ENCODE measurements around the gene KIF1C.

Gene KIF1C

GRCh38 chr17:4987767-4988567 lies 9.8 kb upstream of the KIF1C start:
- peak; percentile 40 for DNase-seq (ENCODE audit: low read depth)
- H3K27me3 ChIP-seq (replicated peaks; ENCODE audit: control insufficient read depth, insufficient read depth, low read length), result no peaks in the 10 kb centered on the region

DNA sequence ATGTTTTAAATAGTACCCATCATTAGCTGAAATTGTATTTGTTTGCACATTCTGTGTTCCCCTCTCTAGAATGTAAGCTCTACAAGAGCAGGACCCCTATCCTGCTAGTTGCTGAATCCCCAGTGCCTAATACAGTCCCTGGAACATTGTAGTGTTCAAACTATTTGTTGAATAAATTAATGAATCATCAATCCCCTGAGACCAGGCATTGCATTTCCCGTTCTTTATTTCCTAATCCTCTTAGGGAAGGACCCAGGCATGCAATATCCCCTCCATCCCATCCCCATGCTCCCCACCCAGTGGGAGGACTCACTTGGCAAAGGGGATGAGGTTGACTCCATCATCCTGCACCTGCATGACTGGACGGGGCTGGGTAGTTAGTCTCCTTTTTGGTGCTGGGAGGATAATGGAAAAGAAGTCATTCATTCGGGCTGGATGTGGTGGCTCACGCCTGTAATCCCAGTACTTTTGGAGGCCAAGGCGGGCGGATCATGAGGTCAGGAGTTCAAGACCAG lies 3.6 kb upstream of the KIF1C start:
- Histone ChIP-seq H3K4me1 (ENCODE audit: control insufficient read depth, insufficient read depth, low read length) (peaks cover 16% of the 10 kb centered on the region), H3K9me3 (ENCODE audit: control insufficient read depth, low read length) (no peaks in the 10 kb centered on the region), H3K36me3 (ENCODE audit: control insufficient read depth, insufficient read depth, low read length, severe bottlenecking) (no peaks in the 10 kb centered on the region), H3K9ac (ENCODE audit: low read length) (no peak overlapping the region), H3K27me3 (replicated peaks; ENCODE audit: control insufficient read depth, insufficient read depth, low read length) (no peaks in the 10 kb centered on the region), H3K4me3 (ENCODE audit: low read length) (no peak overlapping the region)
- DNase-seq (ENCODE audit: low read depth), result no peak

More at GRCh38 chr17:4987767-4988567, 9.8 kb upstream of the KIF1C start:
- Histone ChIP-seq H3K4me3 (ENCODE audit: low read length) (peak overlapping the region; percentile 89), H3K36me3 (ENCODE audit: control insufficient read depth, insufficient read depth, low read length, severe bottlenecking) (peaks cover 4% of the 10 kb centered on the region), H3K4me1 (ENCODE audit: control insufficient read depth, insufficient read depth, low read length) (peaks cover 24% of the 10 kb centered on the region), H3K9ac (ENCODE audit: low read length) (peak overlapping the region; percentile 95), H3K9me3 (ENCODE audit: control insufficient read depth, low read length) (no peaks in the 10 kb centered on the region)

GRCh38 chr17:4998027-4998731 lies 429 bp downstream of the KIF1C start:
- Histone ChIP-seq H3K4me3 (ENCODE audit: low read length) (peak overlapping the region; percentile 98), H3K36me3 (ENCODE audit: control insufficient read depth, insufficient read depth, low read length, severe bottlenecking) (peaks cover 17% of the 10 kb centered on the region), H3K9me3 (ENCODE audit: control insufficient read depth, low read length) (no peaks in the 10 kb centered on the region), H3K9ac (ENCODE audit: low read length) (peak overlapping the region; percentile 95), H3K27me3 (replicated peaks; ENCODE audit: control insufficient read depth, insufficient read depth, low read length) (no peaks in the 10 kb centered on the region), H3K4me1 (ENCODE audit: control insufficient read depth, insufficient read depth, low read length) (peaks cover 35% of the 10 kb centered on the region)
- DNase-seq (ENCODE audit: low read depth), result no peak

DNA sequence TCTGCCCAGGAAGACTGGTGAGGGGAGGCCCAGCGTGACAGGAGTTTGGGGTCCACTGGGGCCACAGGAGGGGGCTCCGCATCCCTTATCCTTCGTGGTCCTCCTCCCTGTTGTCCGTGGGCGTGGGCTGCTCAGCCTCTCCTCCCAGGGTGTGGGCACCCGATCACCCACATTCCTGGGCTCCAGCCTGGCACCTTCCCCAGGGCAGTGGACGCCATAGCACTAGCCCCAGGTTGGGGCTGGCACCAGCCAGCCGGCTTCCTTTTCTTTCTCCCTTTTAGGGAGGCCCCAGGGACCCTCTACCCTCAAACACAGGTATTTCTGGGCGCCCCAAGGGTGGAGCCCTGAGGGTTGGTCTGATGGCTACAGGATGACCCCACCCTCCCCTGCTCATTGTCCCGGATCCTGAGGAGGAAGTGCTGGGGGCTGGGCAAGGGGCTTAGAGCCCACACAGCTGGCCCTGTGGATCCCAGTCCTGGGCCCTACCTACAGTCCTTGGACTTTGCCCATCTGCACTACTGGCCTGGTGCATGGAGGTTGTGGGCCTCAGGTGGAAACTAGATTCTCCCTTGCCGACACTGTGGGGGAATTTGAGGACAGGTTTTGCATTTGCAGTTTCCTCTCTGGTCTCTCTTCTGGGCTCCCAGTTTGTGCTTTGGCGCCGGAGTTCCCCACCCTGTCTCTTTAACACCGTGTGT lies 1.1 kb downstream of the KIF1C start:
- Histone ChIP-seq H3K9ac (ENCODE audit: low read length) (peak overlapping the region; percentile 95), H3K9me3 (ENCODE audit: control insufficient read depth, low read length) (no peaks in the 10 kb centered on the region), H3K36me3 (ENCODE audit: control insufficient read depth, insufficient read depth, low read length, severe bottlenecking) (peaks cover 24% of the 10 kb centered on the region), H3K4me3 (ENCODE audit: low read length) (peak overlapping the region; percentile 98), H3K4me1 (ENCODE audit: control insufficient read depth, insufficient read depth, low read length) (peaks cover 35% of the 10 kb centered on the region), H3K27me3 (replicated peaks; ENCODE audit: control insufficient read depth, insufficient read depth, low read length) (no peaks in the 10 kb centered on the region)
- peak; percentile 43 for DNase-seq (ENCODE audit: low read depth)

DNA sequence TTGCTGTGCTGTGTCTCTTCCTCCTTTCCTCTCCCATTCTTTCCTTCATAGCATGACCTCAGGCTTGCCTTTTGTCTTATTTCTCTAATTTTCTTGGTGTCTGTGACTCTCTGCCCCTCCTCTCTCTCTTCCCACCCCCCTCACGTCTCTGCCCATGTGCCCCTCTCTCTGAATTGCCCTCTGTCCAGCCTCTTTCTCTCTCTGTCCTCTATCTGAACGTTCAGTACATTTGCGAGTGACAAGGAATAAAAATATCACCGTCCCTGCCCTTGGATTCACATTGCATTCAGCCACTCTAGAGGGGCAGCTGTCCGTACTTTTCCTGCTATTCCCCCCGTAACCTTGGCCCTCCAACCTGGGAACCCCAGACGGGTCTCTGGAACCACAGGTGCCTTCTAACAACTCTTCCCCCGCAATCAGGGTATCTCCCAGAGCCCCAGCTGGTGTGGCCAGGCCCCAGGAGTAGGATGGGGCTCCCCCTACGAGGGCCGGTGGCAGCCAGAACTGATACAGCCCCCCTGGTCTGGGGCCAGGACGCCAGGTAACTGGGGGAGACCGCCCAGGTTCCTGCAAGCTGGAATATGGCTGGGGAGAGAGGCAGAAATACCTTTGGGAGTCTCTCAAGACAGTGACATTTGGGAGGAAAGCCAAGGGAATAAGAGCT lies 1.8 kb downstream of the KIF1C start:
- Histone ChIP-seq H3K36me3 (ENCODE audit: control insufficient read depth, insufficient read depth, low read length, severe bottlenecking) (peaks cover 31% of the 10 kb centered on the region), H3K4me3 (ENCODE audit: low read length) (peak overlapping the region; percentile 98), H3K4me1 (ENCODE audit: control insufficient read depth, insufficient read depth, low read length) (peaks cover 31% of the 10 kb centered on the region), H3K27me3 (replicated peaks; ENCODE audit: control insufficient read depth, insufficient read depth, low read length) (no peaks in the 10 kb centered on the region), H3K9ac (ENCODE audit: low read length) (peak overlapping the region; percentile 95), H3K9me3 (ENCODE audit: control insufficient read depth, low read length) (no peaks in the 10 kb centered on the region)
- DNase-seq (ENCODE audit: low read depth), result no peak

DNA sequence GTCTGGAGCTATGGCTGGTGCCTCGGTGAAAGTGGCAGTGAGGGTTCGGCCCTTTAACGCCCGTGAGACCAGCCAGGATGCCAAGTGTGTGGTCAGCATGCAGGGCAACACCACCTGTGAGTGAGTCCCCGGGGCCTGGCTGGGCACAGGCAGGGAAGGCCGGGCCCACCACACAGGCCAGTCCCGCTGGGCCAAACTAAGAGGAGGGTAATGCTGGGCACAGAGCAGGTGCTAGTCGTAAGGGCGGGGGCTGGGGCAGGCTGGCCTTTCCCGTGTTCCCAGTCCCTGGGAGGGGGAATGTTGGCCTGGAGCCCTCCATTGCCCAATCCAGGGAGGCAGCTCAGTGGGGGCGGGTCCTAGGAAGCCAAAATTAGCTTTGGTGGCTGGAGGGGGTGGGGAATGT lies 2.5 kb downstream of the KIF1C start:
- Histone ChIP-seq H3K9me3 (ENCODE audit: control insufficient read depth, low read length) (no peaks in the 10 kb centered on the region), H3K27me3 (replicated peaks; ENCODE audit: control insufficient read depth, insufficient read depth, low read length) (no peaks in the 10 kb centered on the region), H3K9ac (ENCODE audit: low read length) (peak overlapping the region; percentile 95), H3K4me3 (ENCODE audit: low read length) (peak overlapping the region; percentile 98), H3K36me3 (ENCODE audit: control insufficient read depth, insufficient read depth, low read length, severe bottlenecking) (peaks cover 37% of the 10 kb centered on the region), H3K4me1 (ENCODE audit: control insufficient read depth, insufficient read depth, low read length) (peaks cover 31% of the 10 kb centered on the region)
- peak; percentile 69 for DNase-seq (ENCODE audit: low read depth)

- H3K36me3 ChIP-seq (ENCODE audit: control insufficient read depth, insufficient read depth, low read length, severe bottlenecking), result peaks cover 54% of the 10 kb centered on the region
- no peak overlapping the region for H3K9ac ChIP-seq (ENCODE audit: low read length)
- no peak for DNase-seq (ENCODE audit: low read depth)
- no peaks in the 10 kb centered on the region for H3K27me3 ChIP-seq (replicated peaks; ENCODE audit: control insufficient read depth, insufficient read depth, low read length)
- H3K4me3 ChIP-seq (ENCODE audit: low read length), result no peak overlapping the region
- H3K4me1 ChIP-seq (ENCODE audit: control insufficient read depth, insufficient read depth, low read length), result peaks cover 25% of the 10 kb centered on the region
- no peaks in the 10 kb centered on the region for H3K9me3 ChIP-seq (ENCODE audit: control insufficient read depth, low read length)
Measured at GRCh38 chr17:5002121-5002788, 4.5 kb downstream of the KIF1C start.

DNA sequence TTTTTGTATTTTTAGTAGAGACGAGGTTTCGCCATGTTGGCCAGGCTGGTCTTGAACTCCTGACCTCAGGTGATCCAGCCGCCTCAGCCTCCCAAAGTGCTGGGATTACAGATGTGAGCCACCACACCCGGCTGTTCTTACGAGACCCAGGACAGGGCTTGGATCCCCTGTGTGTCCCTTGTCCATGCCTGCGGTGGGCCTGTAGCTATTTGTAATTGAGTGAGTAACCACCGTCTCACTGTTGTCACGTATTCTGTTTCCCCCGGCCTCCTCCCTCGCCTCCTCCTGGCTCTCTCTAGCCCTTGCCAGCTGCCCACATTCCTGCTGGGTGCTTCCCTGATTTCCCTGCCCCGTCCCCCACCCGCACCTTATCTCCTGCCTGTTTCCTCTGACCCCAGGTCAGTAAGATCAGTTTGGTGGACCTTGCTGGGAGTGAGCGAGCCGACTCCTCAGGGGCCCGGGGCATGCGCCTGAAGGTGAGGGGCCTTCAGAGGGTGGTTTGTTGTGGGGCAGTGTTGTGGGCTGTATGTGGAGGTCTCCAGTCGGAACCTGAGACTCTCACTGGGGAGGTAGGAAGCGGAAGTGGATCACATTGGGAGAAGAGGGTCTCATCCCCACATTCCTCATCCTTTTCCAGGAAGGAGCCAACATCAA lies 5.6 kb downstream of the KIF1C start:
- Histone ChIP-seq H3K4me3 (ENCODE audit: low read length) (no peak overlapping the region), H3K9ac (ENCODE audit: low read length) (no peak overlapping the region), H3K27me3 (replicated peaks; ENCODE audit: control insufficient read depth, insufficient read depth, low read length) (no peaks in the 10 kb centered on the region), H3K9me3 (ENCODE audit: control insufficient read depth, low read length) (no peaks in the 10 kb centered on the region), H3K36me3 (ENCODE audit: control insufficient read depth, insufficient read depth, low read length, severe bottlenecking) (peaks cover 65% of the 10 kb centered on the region), H3K4me1 (ENCODE audit: control insufficient read depth, insufficient read depth, low read length) (peaks cover 25% of the 10 kb centered on the region)
- no peak for DNase-seq (ENCODE audit: low read depth)

DNA sequence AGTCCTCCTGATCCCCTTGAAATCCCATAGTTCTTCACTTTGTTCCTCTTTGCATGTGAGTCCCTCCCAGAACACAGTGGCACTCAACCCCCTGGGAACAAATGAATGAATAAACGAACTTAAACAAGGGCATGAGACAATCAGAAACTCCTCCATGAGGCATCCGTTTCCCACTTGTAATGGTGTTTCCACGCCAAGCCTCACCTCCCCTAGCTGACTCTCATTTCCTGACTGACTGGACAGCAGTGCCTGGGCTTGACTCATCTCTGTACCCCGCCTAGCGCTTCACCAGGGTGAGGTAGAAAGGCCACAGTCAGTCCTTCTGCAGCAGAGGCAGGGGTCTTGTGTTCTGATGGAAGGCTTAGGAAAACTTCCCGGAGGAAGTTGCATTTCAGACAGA lies 14.2 kb downstream of the KIF1C start:
- Histone ChIP-seq H3K27me3 (replicated peaks; ENCODE audit: control insufficient read depth, insufficient read depth, low read length) (no peaks in the 10 kb centered on the region), H3K9me3 (ENCODE audit: control insufficient read depth, low read length) (no peaks in the 10 kb centered on the region), H3K9ac (ENCODE audit: low read length) (no peak overlapping the region), H3K4me1 (ENCODE audit: control insufficient read depth, insufficient read depth, low read length) (no peaks in the 10 kb centered on the region), H3K36me3 (ENCODE audit: control insufficient read depth, insufficient read depth, low read length, severe bottlenecking) (peaks cover 77% of the 10 kb centered on the region), H3K4me3 (ENCODE audit: low read length) (no peak overlapping the region)
- peak; percentile 8 for DNase-seq (ENCODE audit: low read depth)

- H3K27me3 ChIP-seq (replicated peaks; ENCODE audit: control insufficient read depth, insufficient read depth, low read length), result no peaks in the 10 kb centered on the region
- H3K4me3 ChIP-seq (ENCODE audit: low read length), result no peak overlapping the region
- H3K9ac ChIP-seq (ENCODE audit: low read length), result no peak overlapping the region
- peaks cover 71% of the 10 kb centered on the region for H3K36me3 ChIP-seq (ENCODE audit: control insufficient read depth, insufficient read depth, low read length, severe bottlenecking)
- H3K4me1 ChIP-seq (ENCODE audit: control insufficient read depth, insufficient read depth, low read length), result no peaks in the 10 kb centered on the region
- H3K9me3 ChIP-seq (ENCODE audit: control insufficient read depth, low read length), result no peaks in the 10 kb centered on the region
- DNase-seq (ENCODE audit: low read depth), result no peak
Measured at GRCh38 chr17:5014357-5014756, 16.6 kb downstream of the KIF1C start.
